ENCODE results near the gene TMEM184C.

Gene TMEM184C

GRCh38 chr4:147678796-147679549, 61.8 kb downstream of the TMEM184C start:
- TF ChIP-seq CTCF (IDR thresholded peaks at IDR 0.05; ENCODE audit: extremely low read depth, insufficient read depth, missing control alignments) = peak; percentile 34
- no peak for DNase-seq (ENCODE audit: low spot score)
- in situ Hi-C loops (cut with MboI; ENCODE audit: low pct_unique_long_range_greater_than_20kb, low sequenced_read_pairs, unreplicated experiment) = no loop called here

GRCh38 chr4:147682755-147683154, 65.6 kb downstream of the TMEM184C start:
- no peak for TF ChIP-seq CTCF (IDR thresholded peaks at IDR 0.05; ENCODE audit: extremely low read depth, insufficient read depth, missing control alignments)
- in situ Hi-C loops (cut with MboI; ENCODE audit: low pct_unique_long_range_greater_than_20kb, low sequenced_read_pairs, unreplicated experiment) = no loop called here
- no peak for DNase-seq (ENCODE audit: low spot score)

- in situ Hi-C loops (cut with MboI; ENCODE audit: low pct_unique_long_range_greater_than_20kb, low sequenced_read_pairs, unreplicated experiment) = no loop called here
- peak; percentile 45 for DNase-seq (ENCODE audit: low spot score)
- no peak for TF ChIP-seq CTCF (IDR thresholded peaks at IDR 0.05; ENCODE audit: extremely low read depth, insufficient read depth, missing control alignments)
These were observed 66.0 kb downstream of the TMEM184C start for GRCh38 chr4:147683188-147683591.

- peak; percentile 96 for DNase-seq (ENCODE audit: low spot score)
- no peak for TF ChIP-seq CTCF (IDR thresholded peaks at IDR 0.05; ENCODE audit: extremely low read depth, insufficient read depth, missing control alignments)
- in situ Hi-C loops (cut with MboI; ENCODE audit: low pct_unique_long_range_greater_than_20kb, low sequenced_read_pairs, unreplicated experiment) = no loop called here
These were observed 66.8 kb downstream of the TMEM184C start, which contains the start of gene PRMT9 for GRCh38 chr4:147683717-147684700. Gene PRMT9 (minus strand): TSS chr4:147684163. CDS start chr4:147683987, 176 bp downstream.

GRCh38 chr4:147689067-147689466, 71.9 kb downstream of the TMEM184C start:
- no peak for DNase-seq (ENCODE audit: low spot score)
- in situ Hi-C loops (cut with MboI; ENCODE audit: low pct_unique_long_range_greater_than_20kb, low sequenced_read_pairs, unreplicated experiment) = no loop called here
- no peak for TF ChIP-seq CTCF (IDR thresholded peaks at IDR 0.05; ENCODE audit: extremely low read depth, insufficient read depth, missing control alignments)

GRCh38 chr4:147691820-147692219, 74.6 kb downstream of the TMEM184C start:
- in situ Hi-C loops (cut with MboI; ENCODE audit: low pct_unique_long_range_greater_than_20kb, low sequenced_read_pairs, unreplicated experiment) = no loop called here
- no peak for TF ChIP-seq CTCF (IDR thresholded peaks at IDR 0.05; ENCODE audit: extremely low read depth, insufficient read depth, missing control alignments)
- no peak for DNase-seq (ENCODE audit: low spot score)
